ENCODE measurements around the gene MCM8.

The MCM8 gene

GRCh38 chr20:5949943-5950270 is 545 bp upstream of the MCM8 start:
- DNase-seq, result no peak

- DNase-seq, result no peak
Measured at GRCh38 chr20:5967469-5967868, 17.0 kb downstream of the MCM8 start.

- no peak for DNase-seq
Measured at GRCh38 chr20:5968462-5968861, 18.0 kb downstream of the MCM8 start.

GRCh38 chr20:5969348-5969935 is 19.0 kb downstream of the MCM8 start:
- no peak for DNase-seq

GRCh38 chr20:5969940-5970339 is 19.5 kb downstream of the MCM8 start:
- DNase-seq, result no peak

GRCh38 chr20:5970381-5970780 is 19.9 kb downstream of the MCM8 start:
- DNase-seq, result no peak

- DNase-seq, result no peak
Measured at GRCh38 chr20:5971203-5971602, 20.8 kb downstream of the MCM8 start.

- DNase-seq, result no peak
Measured at GRCh38 chr20:5973172-5973571, 22.7 kb downstream of the MCM8 start.

GRCh38 chr20:5973971-5974370 is 23.5 kb downstream of the MCM8 start:
- DNase-seq, result no peak

GRCh38 chr20:5974531-5974930 is 24.1 kb downstream of the MCM8 start:
- DNase-seq, result no peak

GRCh38 chr20:5975778-5976177 is 25.3 kb downstream of the MCM8 start:
- DNase-seq, result no peak

GRCh38 chr20:5977223-5977622 is 26.8 kb downstream of the MCM8 start:
- no peak for DNase-seq

- no peak for DNase-seq
Measured at GRCh38 chr20:5977975-5978374, 27.5 kb downstream of the MCM8 start.

- DNase-seq, result no peak
Measured at GRCh38 chr20:5979801-5980200, 29.3 kb downstream of the MCM8 start.

GRCh38 chr20:5980720-5981538 is 30.5 kb downstream of the MCM8 start:
- no peak for DNase-seq

- no peak for DNase-seq
Measured at GRCh38 chr20:5987383-5987782, 36.9 kb downstream of the MCM8 start.

GRCh38 chr20:5989539-5989938 is 39.1 kb downstream of the MCM8 start:
- no peak for DNase-seq

- DNase-seq, result no peak
Measured at GRCh38 chr20:5990946-5991345, 40.5 kb downstream of the MCM8 start.

- no peak for DNase-seq
Measured at GRCh38 chr20:5991623-5992441, 41.4 kb downstream of the MCM8 start.

GRCh38 chr20:5996765-5997164 is 46.3 kb downstream of the MCM8 start:
- DNase-seq, result no peak

- no peak for DNase-seq
Measured at GRCh38 chr20:5999783-6000182, 49.3 kb downstream of the MCM8 start.

GRCh38 chr20:6000871-6001270 is 50.4 kb downstream of the MCM8 start:
- no peak for DNase-seq

GRCh38 chr20:6006603-6006949 is 56.1 kb downstream of the MCM8 start:
- no peak for DNase-seq

GRCh38 chr20:6007094-6007528 is 56.7 kb downstream of the MCM8 start:
- no peak for DNase-seq

Data from NCI-H2107 (cell line).